Measurements from ENCODE around the gene TEX2. TPM values are rescaled to one million over a fixed set of nuclear protein-coding genes. Genes with fewer than 3 reads are reported as not detected.
A peak's percentile ranks its signal among the peaks of the same experiment; 100 is the strongest.
"Not testable (repeated sequence)": the region's sequence is repeated elsewhere in the genome, so short reads cannot be mapped to it uniquely, and the experiment has no call there.

TEX2 gene
- total and polyA plus RNA-seq, 5 donors from 2014 or later = 6.0 to 9.3 (median 6.1) TPM

DNA sequence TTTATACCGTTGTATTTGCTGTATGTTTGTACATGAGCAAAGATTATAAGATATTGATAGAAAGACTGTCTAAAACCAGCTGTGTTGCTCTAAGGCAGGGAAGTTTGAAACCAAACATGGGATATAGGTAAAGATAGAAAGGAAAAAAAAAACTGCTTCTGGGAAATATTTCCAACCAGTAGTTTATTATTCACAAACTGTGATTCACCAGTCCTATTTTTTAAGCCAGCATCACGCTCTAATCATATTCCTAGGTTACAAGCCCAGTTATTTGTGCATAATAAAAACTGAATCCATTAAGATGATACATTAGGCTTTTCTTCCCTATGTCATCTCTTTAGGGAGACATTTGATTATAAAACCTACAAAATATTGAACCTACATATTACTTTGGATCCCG, 137.1 kb downstream of the TEX2 start:
- no peaks in the 10 kb centered on the region for H3K9me3 Mint-ChIP-seq
- H3K4me3 Mint-ChIP-seq = peak overlapping the region in 3 of 4 donors; percentile 11 to 86 (median 21)
- Histone ChIP-seq H3K9me3 (ENCODE audit: control insufficient read depth in 2 of 2, low read length in 2 of 2) (no peaks in the 10 kb centered on the region), H3K4me1 (ENCODE audit: control insufficient read depth, insufficient read depth, low read length, poor library complexity, severe bottlenecking) (peaks cover 35% of the 10 kb centered on the region), H3K27ac (ENCODE audit: insufficient read depth, low read length, poor library complexity, severe bottlenecking) (no peak overlapping the region), H3K4me3 (ENCODE audit: low read depth, low read length) (peak overlapping the region; percentile 21), H3K36me3 (ENCODE audit: control insufficient read depth, insufficient read depth, low read length) (peaks cover 2% of the 10 kb centered on the region), H3K27me3 (ENCODE audit: control insufficient read depth, insufficient read depth, low read length) (no peaks in the 10 kb centered on the region)
- no peaks in the 10 kb centered on the region for H3K27me3 Mint-ChIP-seq
- no peak for DNase-seq
- H3K36me3 Mint-ChIP-seq = peaks cover 14% of the 10 kb centered on the region
- peaks cover 38 to 73% (median 60%) of the 10 kb centered on the region in 4 donors for H3K4me1 Mint-ChIP-seq
- no peak for ATAC-seq (ENCODE audit: low read depth in 2 of 2)
- peak overlapping the region in 1 of 3 donors; percentile 14 for H3K27ac Mint-ChIP-seq

DNA sequence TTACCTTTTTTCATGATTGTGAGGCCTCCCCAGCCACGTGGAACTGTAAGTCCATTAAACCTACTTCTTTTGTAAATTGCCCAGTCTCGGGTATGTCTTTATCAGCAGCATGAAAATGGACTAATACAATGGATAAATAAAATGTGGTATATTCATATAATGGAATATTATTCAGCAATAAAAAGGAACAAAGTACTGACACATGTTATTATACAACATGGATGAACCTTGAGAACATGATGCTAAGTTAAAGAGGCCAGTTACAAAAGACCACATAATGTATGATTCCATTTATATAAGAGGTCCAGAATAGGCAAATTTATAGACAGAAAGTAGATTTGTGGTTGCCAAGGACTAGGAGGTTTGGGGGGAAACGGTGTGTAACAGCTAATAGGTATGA, 138.5 kb downstream of the TEX2 start:
- peaks cover 43 to 75% (median 64%) of the 10 kb centered on the region in 4 donors for H3K4me1 Mint-ChIP-seq
- no peaks in the 10 kb centered on the region for H3K27me3 ChIP-seq (ENCODE audit: control insufficient read depth, insufficient read depth, low read length)
- H3K36me3 Mint-ChIP-seq = peaks cover 14% of the 10 kb centered on the region
- no peak overlapping the region for H3K27ac ChIP-seq (ENCODE audit: insufficient read depth, low read length, poor library complexity, severe bottlenecking)
- no peak overlapping the region for H3K4me3 ChIP-seq (ENCODE audit: low read depth, low read length)
- peak overlapping the region in 1 of 3 donors; percentile 60 for H3K27ac Mint-ChIP-seq
- peak overlapping the region in 2 of 4 donors; percentile 22 to 86 for H3K4me3 Mint-ChIP-seq
- H3K36me3 ChIP-seq (ENCODE audit: control insufficient read depth, insufficient read depth, low read length) = peaks cover 2% of the 10 kb centered on the region
- H3K27me3 Mint-ChIP-seq = no peaks in the 10 kb centered on the region
- no peak for ATAC-seq (ENCODE audit: low read depth in 2 of 2)
- no peaks in the 10 kb centered on the region for H3K9me3 ChIP-seq (ENCODE audit: control insufficient read depth in 2 of 2, low read length in 2 of 2)
- no peaks in the 10 kb centered on the region for H3K9me3 Mint-ChIP-seq
- no peak for DNase-seq
- peaks cover 38% of the 10 kb centered on the region for H3K4me1 ChIP-seq (ENCODE audit: control insufficient read depth, insufficient read depth, low read length, poor library complexity, severe bottlenecking)

- no peak overlapping the region for H3K27ac Mint-ChIP-seq
- ATAC-seq (ENCODE audit: low read depth in 2 of 2) = no peak
- no peak overlapping the region for H3K4me3 Mint-ChIP-seq
These were observed 139.9 kb downstream of the TEX2 start for GRCh38 chr17:64123114-64123513.

GRCh38 chr17:64120972-64121786, 141.9 kb downstream of the TEX2 start:
- peak overlapping the region; percentile 88 to 99 (median 94) for H3K27ac Mint-ChIP-seq
- H3K27ac ChIP-seq (ENCODE audit: insufficient read depth, low read length, poor library complexity, severe bottlenecking) = peak overlapping the region; percentile 48
- H3K4me1 ChIP-seq (ENCODE audit: control insufficient read depth, insufficient read depth, low read length, poor library complexity, severe bottlenecking) = peaks cover 18% of the 10 kb centered on the region
- peak overlapping the region; percentile 52 for H3K4me3 ChIP-seq (ENCODE audit: low read depth, low read length)
- H3K9me3 Mint-ChIP-seq; H3K27me3 Mint-ChIP-seq; H3K9me3 ChIP-seq (ENCODE audit: control insufficient read depth in 2 of 2, low read length in 2 of 2); H3K27me3 ChIP-seq (ENCODE audit: control insufficient read depth, insufficient read depth, low read length); H3K36me3 ChIP-seq (ENCODE audit: control insufficient read depth, insufficient read depth, low read length): not testable (repeated sequence)
- peak; percentile 65 to 77 for ATAC-seq (ENCODE audit: low read depth in 2 of 2)
- H3K4me1 Mint-ChIP-seq = peaks cover 39 to 71% (median 59%) of the 10 kb centered on the region in 4 donors
- peak overlapping the region in 3 of 4 donors; percentile 40 to 78 (median 76) for H3K4me3 Mint-ChIP-seq
- peaks cover 16% of the 10 kb centered on the region for H3K36me3 Mint-ChIP-seq
- DNase-seq = peak in 2 of 3 donors; percentile 20 to 71

More at GRCh38 chr17:64123114-64123513, 139.9 kb downstream of the TEX2 start:
- H3K27ac ChIP-seq (ENCODE audit: insufficient read depth, low read length, poor library complexity, severe bottlenecking) = no peak overlapping the region
- no peak overlapping the region for H3K4me3 ChIP-seq (ENCODE audit: low read depth, low read length)
- H3K4me1 ChIP-seq (ENCODE audit: control insufficient read depth, insufficient read depth, low read length, poor library complexity, severe bottlenecking) = peaks cover 27% of the 10 kb centered on the region
- no peaks in the 10 kb centered on the region for H3K27me3 ChIP-seq (ENCODE audit: control insufficient read depth, insufficient read depth, low read length)
- Mint-ChIP-seq H3K36me3 (peaks cover 11% of the 10 kb centered on the region), H3K9me3 (no peaks in the 10 kb centered on the region), H3K27me3 (no peaks in the 10 kb centered on the region), H3K4me1 (peaks cover 43 to 74% (median 61%) of the 10 kb centered on the region in 4 donors)
- H3K36me3 ChIP-seq (ENCODE audit: control insufficient read depth, insufficient read depth, low read length) = peaks cover 2% of the 10 kb centered on the region
- H3K9me3 ChIP-seq (ENCODE audit: control insufficient read depth in 2 of 2, low read length in 2 of 2) = no peaks in the 10 kb centered on the region
- DNase-seq = no peak

- DNase-seq = no peak
- Histone ChIP-seq H3K4me1 (ENCODE audit: control insufficient read depth, insufficient read depth, low read length, poor library complexity, severe bottlenecking) (peaks cover 24% of the 10 kb centered on the region), H3K9me3 (ENCODE audit: control insufficient read depth in 2 of 2, low read length in 2 of 2) (no peaks in the 10 kb centered on the region), H3K4me3 (ENCODE audit: low read depth, low read length) (peak overlapping the region; percentile 52), H3K36me3 (ENCODE audit: control insufficient read depth, insufficient read depth, low read length) (peaks cover 2% of the 10 kb centered on the region), H3K27ac (ENCODE audit: insufficient read depth, low read length, poor library complexity, severe bottlenecking) (peak overlapping the region; percentile 20), H3K27me3 (ENCODE audit: control insufficient read depth, insufficient read depth, low read length) (no peaks in the 10 kb centered on the region)
- Mint-ChIP-seq H3K4me1 (peaks cover 42 to 71% (median 58%) of the 10 kb centered on the region in 4 donors), H3K9me3 (no peaks in the 10 kb centered on the region), H3K4me3 (peak overlapping the region in 3 of 4 donors; percentile 36 to 78 (median 40)), H3K27ac (peak overlapping the region; percentile 51 to 94 (median 91)), H3K36me3 (peaks cover 20% of the 10 kb centered on the region), H3K27me3 (no peaks in the 10 kb centered on the region)
- no peak for ATAC-seq (ENCODE audit: low read depth in 2 of 2)
These were observed 142.8 kb downstream of the TEX2 start for GRCh38 chr17:64120159-64120810.

DNA sequence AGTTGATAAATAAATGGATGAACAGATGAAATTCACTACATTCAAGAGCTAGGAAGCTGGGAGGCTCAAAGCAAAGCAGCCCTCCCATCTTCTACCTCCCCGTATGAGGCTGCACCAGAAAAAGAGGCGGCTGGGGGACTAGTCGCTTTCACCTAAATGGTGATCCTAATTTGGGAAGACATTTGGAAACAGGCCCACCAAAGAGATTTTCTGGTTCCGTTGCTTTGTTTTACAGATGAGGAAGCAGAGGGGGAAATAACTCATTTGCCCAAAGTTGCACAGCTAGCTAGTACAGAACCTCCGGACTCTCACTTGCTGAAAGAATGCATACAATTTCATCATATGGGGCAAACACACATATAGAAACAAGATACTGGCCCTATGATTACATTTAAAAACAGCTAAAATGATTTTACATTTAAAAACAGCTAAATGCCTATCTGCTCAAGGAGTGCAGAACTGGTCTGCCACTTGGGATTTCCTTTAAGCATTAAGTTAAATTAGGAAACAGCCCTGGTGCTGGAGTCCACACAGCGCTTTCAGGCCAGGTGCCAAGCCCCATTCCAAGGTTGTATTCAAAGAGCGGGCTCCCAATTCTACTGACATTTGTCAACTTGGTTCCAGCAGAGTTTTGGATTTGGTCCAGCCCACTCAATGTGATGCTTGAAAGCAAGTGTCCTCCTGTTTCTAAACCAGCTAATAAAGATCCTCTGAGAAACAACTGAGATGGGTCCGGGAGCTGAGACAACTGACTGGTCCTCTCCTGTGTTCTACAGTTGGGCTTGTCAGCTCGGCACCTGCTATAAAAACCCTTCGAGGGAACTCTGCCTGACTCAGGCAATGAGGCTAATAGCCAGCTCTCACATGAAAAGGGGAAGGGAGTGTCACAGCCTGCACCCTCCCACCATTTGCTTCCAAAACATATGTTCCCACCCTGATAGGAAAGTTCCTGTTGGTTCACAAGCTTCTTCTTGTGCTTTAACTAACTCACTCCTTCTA, 144.8 kb downstream of the TEX2 start:
- H3K36me3 Mint-ChIP-seq = peaks cover 13% of the 10 kb centered on the region
- no peaks in the 10 kb centered on the region for H3K9me3 ChIP-seq (ENCODE audit: control insufficient read depth in 2 of 2, low read length in 2 of 2)
- no peak overlapping the region for H3K4me3 Mint-ChIP-seq
- H3K27ac ChIP-seq (ENCODE audit: insufficient read depth, low read length, poor library complexity, severe bottlenecking) = no peak overlapping the region
- ATAC-seq (ENCODE audit: low read depth in 2 of 2) (no peak), DNase-seq (no peak)
- peaks cover 2% of the 10 kb centered on the region for H3K36me3 ChIP-seq (ENCODE audit: control insufficient read depth, insufficient read depth, low read length)
- peaks cover 24% of the 10 kb centered on the region for H3K4me1 ChIP-seq (ENCODE audit: control insufficient read depth, insufficient read depth, low read length, poor library complexity, severe bottlenecking)
- peaks cover 33 to 71% (median 55%) of the 10 kb centered on the region in 4 donors for H3K4me1 Mint-ChIP-seq
- H3K4me3 ChIP-seq (ENCODE audit: low read depth, low read length) = no peak overlapping the region
- H3K27me3 ChIP-seq (ENCODE audit: control insufficient read depth, insufficient read depth, low read length) = no peaks in the 10 kb centered on the region
- no peaks in the 10 kb centered on the region for H3K27me3 Mint-ChIP-seq
- H3K9me3 Mint-ChIP-seq = no peaks in the 10 kb centered on the region
- peak overlapping the region in 1 of 3 donors; percentile 42 for H3K27ac Mint-ChIP-seq

Data from CD4-positive, CD25-positive, alpha-beta regulatory T cell (primary cell).